ENCODE data around the gene NAB2.

DNA sequence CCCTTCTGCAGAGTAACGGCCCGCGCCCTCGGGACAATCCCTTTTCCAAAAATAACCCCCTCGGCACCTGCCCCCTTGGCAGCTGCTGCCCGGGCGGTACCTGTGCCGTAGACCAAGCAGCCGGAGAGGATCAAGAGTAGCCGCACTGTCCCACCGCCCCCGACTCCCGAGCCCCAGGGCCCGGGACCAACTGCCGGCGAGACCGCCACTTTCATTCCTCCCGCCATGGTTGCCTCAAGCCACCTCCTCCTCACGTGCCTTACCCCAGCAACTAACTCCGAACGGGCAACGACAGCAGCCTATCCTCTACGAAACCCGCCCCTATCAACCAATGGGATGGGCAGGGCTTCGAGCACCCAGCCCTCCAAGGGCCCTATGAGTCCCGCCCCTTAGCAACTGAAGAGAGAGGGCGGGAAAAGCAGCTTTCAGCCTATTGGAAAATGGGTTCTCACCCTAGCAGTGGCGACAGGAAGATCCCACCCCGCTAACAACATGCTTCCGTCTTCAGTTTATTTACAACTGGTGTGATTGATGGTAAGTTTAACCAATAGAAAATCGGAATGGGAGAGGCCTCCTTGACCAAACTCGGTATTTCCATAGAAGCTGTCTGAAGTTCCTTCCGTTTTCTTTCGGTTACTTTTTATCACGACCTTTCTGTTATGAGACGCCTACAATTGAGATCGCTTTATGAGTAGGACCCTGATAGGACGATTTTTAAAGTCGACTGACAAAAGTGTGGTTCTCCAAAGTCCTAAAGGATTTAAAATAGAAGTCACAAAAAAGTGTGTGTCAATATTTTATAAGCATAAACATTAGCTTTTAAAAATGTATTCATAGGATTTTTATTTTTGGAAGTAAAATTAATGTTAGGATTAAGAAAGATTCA, 10.2 kb upstream of the NAB2 start, which contains the start of gene NEMP1:
- TF ChIP-seq TAF1 (IDR thresholded peaks at IDR 0.05; ENCODE audit: borderline replicate concordance, low read depth, low read length) (peak; percentile 58; the same call in 1 of the 2 replicates), BHLHE40 (IDR thresholded peaks at IDR 0.05; ENCODE audit: borderline replicate concordance in 1 of 2, low read depth in 2 of 2, low read length in 1 of 2) (peak; percentile 100), SP1 (IDR thresholded peaks at IDR 0.05; ENCODE audit: low read depth, low read length) (peak; percentile 96), ASH2L (IDR thresholded peaks at IDR 0.05; ENCODE audit: borderline replicate concordance, low read depth) (no peak)
- TF ChIP-seq, protein P1, sequence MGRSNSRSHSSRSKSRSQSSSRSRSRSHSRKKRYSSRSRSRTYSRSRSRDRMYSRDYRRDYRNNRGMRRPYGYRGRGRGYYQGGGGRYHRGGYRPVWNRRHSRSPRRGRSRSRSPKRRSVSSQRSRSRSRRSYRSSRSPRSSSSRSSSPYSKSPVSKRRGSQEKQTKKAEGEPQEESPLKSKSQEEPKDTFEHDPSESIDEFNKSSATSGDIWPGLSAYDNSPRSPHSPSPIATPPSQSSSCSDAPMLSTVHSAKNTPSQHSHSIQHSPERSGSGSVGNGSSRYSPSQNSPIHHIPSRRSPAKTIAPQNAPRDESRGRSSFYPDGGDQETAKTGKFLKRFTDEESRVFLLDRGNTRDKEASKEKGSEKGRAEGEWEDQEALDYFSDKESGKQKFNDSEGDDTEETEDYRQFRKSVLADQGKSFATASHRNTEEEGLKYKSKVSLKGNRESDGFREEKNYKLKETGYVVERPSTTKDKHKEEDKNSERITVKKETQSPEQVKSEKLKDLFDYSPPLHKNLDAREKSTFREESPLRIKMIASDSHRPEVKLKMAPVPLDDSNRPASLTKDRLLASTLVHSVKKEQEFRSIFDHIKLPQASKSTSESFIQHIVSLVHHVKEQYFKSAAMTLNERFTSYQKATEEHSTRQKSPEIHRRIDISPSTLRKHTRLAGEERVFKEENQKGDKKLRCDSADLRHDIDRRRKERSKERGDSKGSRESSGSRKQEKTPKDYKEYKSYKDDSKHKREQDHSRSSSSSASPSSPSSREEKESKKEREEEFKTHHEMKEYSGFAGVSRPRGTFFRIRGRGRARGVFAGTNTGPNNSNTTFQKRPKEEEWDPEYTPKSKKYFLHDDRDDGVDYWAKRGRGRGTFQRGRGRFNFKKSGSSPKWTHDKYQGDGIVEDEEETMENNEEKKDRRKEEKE (IDR thresholded peaks at IDR 0.05): no peak
- TF ChIP-seq, protein P2, sequence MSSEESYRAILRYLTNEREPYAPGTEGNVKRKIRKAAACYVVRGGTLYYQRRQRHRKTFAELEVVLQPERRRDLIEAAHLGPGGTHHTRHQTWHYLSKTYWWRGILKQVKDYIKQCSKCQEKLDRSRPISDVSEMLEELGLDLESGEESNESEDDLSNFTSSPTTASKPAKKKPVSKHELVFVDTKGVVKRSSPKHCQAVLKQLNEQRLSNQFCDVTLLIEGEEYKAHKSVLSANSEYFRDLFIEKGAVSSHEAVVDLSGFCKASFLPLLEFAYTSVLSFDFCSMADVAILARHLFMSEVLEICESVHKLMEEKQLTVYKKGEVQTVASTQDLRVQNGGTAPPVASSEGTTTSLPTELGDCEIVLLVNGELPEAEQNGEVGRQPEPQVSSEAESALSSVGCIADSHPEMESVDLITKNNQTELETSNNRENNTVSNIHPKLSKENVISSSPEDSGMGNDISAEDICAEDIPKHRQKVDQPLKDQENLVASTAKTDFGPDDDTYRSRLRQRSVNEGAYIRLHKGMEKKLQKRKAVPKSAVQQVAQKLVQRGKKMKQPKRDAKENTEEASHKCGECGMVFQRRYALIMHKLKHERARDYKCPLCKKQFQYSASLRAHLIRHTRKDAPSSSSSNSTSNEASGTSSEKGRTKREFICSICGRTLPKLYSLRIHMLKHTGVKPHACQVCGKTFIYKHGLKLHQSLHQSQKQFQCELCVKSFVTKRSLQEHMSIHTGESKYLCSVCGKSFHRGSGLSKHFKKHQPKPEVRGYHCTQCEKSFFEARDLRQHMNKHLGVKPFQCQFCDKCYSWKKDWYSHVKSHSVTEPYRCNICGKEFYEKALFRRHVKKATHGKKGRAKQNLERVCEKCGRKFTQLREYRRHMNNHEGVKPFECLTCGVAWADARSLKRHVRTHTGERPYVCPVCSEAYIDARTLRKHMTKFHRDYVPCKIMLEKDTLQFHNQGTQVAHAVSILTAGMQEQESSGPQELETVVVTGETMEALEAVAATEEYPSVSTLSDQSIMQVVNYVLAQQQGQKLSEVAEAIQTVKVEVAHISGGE (CRISPR knock-in tag; IDR thresholded peaks at IDR 0.05): no peak
- TF ChIP-seq, protein P3, sequence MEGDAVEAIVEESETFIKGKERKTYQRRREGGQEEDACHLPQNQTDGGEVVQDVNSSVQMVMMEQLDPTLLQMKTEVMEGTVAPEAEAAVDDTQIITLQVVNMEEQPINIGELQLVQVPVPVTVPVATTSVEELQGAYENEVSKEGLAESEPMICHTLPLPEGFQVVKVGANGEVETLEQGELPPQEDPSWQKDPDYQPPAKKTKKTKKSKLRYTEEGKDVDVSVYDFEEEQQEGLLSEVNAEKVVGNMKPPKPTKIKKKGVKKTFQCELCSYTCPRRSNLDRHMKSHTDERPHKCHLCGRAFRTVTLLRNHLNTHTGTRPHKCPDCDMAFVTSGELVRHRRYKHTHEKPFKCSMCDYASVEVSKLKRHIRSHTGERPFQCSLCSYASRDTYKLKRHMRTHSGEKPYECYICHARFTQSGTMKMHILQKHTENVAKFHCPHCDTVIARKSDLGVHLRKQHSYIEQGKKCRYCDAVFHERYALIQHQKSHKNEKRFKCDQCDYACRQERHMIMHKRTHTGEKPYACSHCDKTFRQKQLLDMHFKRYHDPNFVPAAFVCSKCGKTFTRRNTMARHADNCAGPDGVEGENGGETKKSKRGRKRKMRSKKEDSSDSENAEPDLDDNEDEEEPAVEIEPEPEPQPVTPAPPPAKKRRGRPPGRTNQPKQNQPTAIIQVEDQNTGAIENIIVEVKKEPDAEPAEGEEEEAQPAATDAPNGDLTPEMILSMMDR (IDR thresholded peaks at IDR 0.05 in 2 of 3, conservative IDR thresholded peaks at IDR 0.05 in 1 of 3; ENCODE audit: control insufficient read depth in 2 of 3, extremely low read depth in 1 of 3, insufficient read depth in 1 of 3, low read depth in 3 of 3, low read length in 3 of 3): no peak
